ENCODE results near the gene HES3.

GRCh38 chr1:6254691-6255090, 10.7 kb downstream of the HES3 start:
- TF ChIP-seq CTCF (conservative IDR thresholded peaks at IDR 0.05) (no peak), ZFX (IDR thresholded peaks at IDR 0.05) (no peak)

Data from C4-2B (cell line).